Fibroblast of villous mesenchyme (primary cell): Measurements from ENCODE around the gene STIP1. TPM values are rescaled to one million over a fixed set of nuclear protein-coding genes. Genes with fewer than 3 reads are reported as not detected.
A peak's percentile ranks its signal among the peaks of the same experiment; 100 is the strongest.

Experiments used
- DNase-seq: peaks from one replicate; pipeline ENCODE4 v3.0.0-alpha.2; 2010; ENCODE audit warnings: low read depth
- H3K4me3 ChIP-seq: 2 replicates; pipeline ENCODE4 v1.5.1; 2011; ENCODE audit warnings: low read depth, mild to moderate bottlenecking, low read length
- CTCF ChIP-seq: IDR thresholded peaks from 2 replicates; pipeline ENCODE4 v1.5.1; 2012; ENCODE audit warnings: low read depth, mild to moderate bottlenecking, low read length; ENCODE audit not compliant: insufficient read depth
- total RNA-seq: library from RNA; depleted of rRNA; stranded (reverse); fragments of >200 nt; gene quantifications from 2 replicates; pipeline ENCODE4 v1.2.3, GENCODE V29; 2012

Gene STIP1
- total RNA-seq, 1 donor: 206 TPM

- DNase-seq: no peak
- no peak overlapping the region for H3K4me3 ChIP-seq
- no peak for TF ChIP-seq CTCF
These were observed 2.1 kb upstream of the STIP1 start for GRCh38 chr11:64183890-64184289.

- peak; percentile 37 for TF ChIP-seq CTCF
- peak overlapping the region; percentile 65 for H3K4me3 ChIP-seq
- peak; percentile 91 for DNase-seq
These were observed 737 bp upstream of the STIP1 start for GRCh38 chr11:64185175-64185692.

GRCh38 chr11:64186492-64187165, 658 bp downstream of the STIP1 start:
- H3K4me3 ChIP-seq: no peak overlapping the region
- TF ChIP-seq CTCF: no peak
- peak; percentile 28 for DNase-seq

GRCh38 chr11:64192434-64192833, 6.5 kb downstream of the STIP1 start:
- DNase-seq: no peak
- TF ChIP-seq CTCF: no peak
- no peak overlapping the region for H3K4me3 ChIP-seq

GRCh38 chr11:64196626-64197025, 10.7 kb downstream of the STIP1 start:
- H3K4me3 ChIP-seq: no peak overlapping the region
- DNase-seq: no peak
- TF ChIP-seq CTCF: no peak

- no peak for TF ChIP-seq CTCF
- DNase-seq: no peak
- no peak overlapping the region for H3K4me3 ChIP-seq
These were observed 12.5 kb downstream of the STIP1 start for GRCh38 chr11:64198511-64198910.

- no peak overlapping the region for H3K4me3 ChIP-seq
- TF ChIP-seq CTCF: no peak
- no peak for DNase-seq
These were observed 15.6 kb downstream of the STIP1 start for GRCh38 chr11:64201543-64201942.
